Measurements from ENCODE around the gene PDE7B.

GRCh38 chr6:136037876-136038460 is 186.5 kb downstream of the PDE7B start:
- TF ChIP-seq CTCF (IDR thresholded peaks at IDR 0.05) (no peak), ATF3 (CRISPR knock-in tag; conservative IDR thresholded peaks at IDR 0.05) (no peak), ATF6 (CRISPR knock-in tag; IDR thresholded peaks at IDR 0.05) (no peak), ZBTB21 (CRISPR knock-in tag; IDR thresholded peaks at IDR 0.05; ENCODE audit: borderline replicate concordance) (no peak), SP1 (CRISPR knock-in tag; conservative IDR thresholded peaks at IDR 0.05) (no peak), TEAD4 (CRISPR knock-in tag; IDR thresholded peaks at IDR 0.05) (no peak), ETV6 (CRISPR knock-in tag; IDR thresholded peaks at IDR 0.05) (no peak), PREB (CRISPR knock-in tag; IDR thresholded peaks at IDR 0.05; ENCODE audit: borderline replicate concordance) (no peak), NR3C1 (CRISPR knock-in tag; conservative IDR thresholded peaks at IDR 0.05; ENCODE audit: low read depth) (no peak)

All from WTC11 (cell line).